ENCODE measurements around the gene U2AF2.

The U2AF2 gene

DNA sequence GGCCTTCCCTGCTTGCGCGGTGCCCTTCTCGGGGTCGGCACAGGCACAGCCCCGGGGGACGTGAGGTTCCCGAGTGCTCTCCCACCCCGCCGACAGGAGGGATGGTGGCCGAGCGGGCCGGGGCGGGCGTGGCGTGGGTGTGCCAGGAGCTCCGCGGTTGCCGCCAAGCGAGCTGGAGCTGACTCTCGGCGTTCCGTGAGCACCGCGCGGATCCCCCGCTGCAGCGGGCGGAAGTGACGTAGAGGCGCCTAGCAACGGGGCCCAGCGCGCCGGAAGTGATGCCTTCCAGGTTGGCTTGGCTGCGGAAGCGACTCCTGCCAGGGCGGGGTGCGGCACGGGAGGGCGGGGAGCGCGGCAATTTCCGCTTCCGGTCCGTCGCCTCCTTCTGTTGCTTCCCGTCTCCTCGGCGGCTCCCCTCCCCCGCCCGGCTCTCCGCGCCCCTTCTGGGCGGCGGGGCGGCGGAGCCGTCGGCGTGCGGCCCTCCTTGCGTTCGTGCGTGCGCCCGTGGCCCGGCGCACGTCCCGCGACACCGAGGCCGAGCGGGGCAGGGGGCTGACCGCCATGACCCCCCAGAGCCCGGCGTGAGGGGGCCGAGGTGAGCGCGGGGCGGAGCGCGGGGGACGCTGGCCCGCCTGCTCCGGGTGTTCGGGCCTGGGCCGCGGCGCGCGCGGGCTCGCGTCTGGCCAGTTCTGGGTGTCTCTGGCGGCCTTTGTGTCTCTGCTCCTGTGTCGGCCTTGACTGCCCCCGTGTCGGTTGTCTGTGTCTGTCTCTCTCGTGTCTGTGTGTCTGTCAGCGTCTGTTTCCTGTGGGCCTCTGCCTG lies 20.2 kb downstream of the U2AF2 start, which contains the start of gene EPN1:
TSS of gene EPN1 (plus strand) at position 386 of the 820 bp plus-strand sequence. CDS start 3,402 bp downstream, outside the sequence.
- DNase-seq (ENCODE audit: low read depth, low spot score), result peak; percentile 98

DNA sequence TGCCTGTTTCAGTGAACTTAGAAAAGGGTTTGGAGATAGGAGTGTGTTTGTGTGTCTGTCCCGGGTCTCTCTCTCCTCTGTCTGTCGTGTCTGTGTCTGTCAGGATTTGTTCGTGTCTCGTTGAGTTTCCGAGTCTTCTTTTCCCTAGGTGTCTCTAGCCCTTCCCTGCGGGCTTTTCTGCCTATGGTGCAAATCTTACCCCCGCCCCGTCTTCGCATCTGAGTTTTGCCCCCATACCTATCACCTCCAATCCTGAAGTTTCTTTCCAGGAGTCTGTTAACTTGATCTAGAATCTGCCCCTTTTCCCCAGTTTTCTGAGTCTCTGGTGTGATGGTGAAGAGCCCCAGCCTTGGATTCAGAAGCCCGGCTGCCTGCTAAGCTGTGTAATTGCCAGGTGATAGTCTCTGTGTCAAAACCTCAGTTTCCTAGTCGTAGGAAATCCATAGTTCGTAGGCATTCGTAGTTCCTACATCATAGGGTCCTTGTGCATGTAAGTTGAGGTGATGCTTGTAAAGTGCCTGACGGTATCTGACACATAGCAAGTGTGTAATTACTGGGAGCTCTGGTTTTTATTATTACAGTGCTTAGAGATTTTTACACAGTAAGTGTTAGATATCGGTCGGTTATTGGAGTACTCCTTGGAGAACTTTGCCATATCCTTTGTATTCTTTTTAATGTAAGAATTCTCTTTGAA lies 21.0 kb downstream of the U2AF2 start:
- no peak for DNase-seq (ENCODE audit: low read depth, low spot score)

DNA sequence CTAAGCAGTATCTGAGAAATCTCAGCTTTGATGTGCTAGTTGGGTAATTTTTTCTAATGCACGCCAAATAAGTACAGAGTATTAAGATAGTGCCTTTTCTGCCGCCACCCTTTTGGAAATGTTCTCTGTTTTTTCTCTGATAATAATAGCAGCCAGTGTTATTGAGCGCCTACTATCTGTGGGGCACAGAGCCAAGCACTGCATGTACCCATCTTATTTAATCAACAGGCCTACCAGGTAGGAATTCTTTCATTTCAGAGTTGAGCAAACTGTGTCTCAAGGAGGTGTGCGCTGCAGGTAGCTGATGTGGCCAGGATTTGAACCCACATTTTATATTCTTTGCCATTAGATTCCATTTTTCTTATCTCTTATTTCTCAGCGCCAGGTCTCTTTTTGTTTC lies 21.5 kb downstream of the U2AF2 start:
- DNase-seq (ENCODE audit: low read depth, low spot score), result no peak

DNA sequence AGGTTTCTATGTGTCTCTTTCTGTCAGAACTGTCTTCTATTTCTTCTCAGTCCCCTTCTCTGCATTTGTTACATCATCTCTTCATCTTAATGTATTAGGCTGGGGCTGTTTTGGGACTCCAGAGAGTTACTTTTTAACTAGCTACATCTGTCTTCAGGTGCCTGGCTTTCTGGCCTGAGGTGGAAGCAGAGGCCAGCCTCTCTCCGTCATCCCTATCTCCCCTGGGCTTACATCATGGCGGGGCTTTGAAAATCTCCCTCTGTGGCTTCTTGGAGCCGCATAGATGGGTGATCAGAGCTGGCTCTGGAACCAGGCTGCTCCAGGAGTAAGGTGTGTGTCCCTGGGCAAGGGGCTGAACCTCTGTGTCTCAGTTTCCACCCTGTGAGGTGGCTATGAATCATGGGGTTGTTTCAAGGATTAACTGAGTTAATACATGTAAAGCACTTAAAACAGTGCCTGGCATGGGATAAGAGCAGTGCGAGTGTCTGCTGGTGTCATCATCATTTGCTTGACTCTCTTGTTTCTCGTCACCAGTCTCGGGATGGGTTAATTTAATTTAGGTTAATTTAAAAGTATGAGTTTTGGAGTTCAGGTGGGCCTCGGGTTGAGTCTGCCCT lies 22.2 kb downstream of the U2AF2 start:
- no peak for DNase-seq (ENCODE audit: low read depth, low spot score)

DNA sequence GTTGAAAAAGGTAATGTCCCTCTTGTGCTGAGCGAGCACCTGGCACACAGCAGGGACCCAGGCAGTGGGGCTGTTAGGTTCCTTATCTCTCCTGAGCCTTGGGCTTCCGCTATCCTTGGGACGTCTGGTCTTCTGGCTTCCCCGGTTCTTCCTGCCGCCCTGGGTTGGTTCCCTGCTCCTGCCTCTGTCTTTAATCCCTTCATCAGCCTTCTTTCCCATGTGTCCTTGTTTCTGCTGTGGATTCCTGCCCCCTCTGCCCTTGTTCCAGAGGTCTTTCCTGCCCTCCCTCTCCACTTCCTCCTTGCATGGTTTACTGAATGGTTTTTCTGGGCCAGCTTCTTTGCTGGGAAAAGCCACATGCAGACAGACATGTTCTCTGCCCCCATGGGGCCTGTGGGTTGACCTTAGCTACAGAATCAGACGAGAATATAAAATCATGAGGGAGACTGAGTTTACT lies 22.8 kb downstream of the U2AF2 start:
- no peak for DNase-seq (ENCODE audit: low read depth, low spot score)

DNA sequence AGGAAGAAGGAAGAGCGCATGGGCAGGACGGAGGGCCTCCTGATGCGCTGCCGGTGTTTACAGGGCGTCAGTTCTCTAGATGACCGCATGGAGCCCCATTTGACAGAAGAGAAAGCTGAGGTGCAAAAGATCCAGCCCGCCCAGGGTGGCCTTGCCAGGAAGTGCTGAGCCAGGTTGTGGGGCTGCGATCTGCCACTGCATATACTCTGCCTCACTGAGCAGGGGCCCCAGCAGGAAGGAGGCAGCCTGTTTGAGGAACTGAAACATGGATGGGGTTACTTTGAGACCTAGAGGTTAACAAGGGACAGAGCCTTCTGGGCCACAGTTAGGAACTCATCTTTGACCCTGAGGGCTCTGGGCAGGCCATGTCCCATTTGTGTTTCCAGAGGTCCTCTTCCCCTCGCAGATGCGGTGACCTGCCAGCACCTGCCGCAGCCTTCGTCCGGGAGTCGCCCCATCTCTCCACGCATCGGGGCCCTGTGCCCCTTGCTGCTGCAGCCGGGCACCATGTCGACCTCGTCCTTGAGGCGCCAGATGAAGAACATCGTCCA lies 23.4 kb downstream of the U2AF2 start:
- no peak for DNase-seq (ENCODE audit: low read depth, low spot score)

DNA sequence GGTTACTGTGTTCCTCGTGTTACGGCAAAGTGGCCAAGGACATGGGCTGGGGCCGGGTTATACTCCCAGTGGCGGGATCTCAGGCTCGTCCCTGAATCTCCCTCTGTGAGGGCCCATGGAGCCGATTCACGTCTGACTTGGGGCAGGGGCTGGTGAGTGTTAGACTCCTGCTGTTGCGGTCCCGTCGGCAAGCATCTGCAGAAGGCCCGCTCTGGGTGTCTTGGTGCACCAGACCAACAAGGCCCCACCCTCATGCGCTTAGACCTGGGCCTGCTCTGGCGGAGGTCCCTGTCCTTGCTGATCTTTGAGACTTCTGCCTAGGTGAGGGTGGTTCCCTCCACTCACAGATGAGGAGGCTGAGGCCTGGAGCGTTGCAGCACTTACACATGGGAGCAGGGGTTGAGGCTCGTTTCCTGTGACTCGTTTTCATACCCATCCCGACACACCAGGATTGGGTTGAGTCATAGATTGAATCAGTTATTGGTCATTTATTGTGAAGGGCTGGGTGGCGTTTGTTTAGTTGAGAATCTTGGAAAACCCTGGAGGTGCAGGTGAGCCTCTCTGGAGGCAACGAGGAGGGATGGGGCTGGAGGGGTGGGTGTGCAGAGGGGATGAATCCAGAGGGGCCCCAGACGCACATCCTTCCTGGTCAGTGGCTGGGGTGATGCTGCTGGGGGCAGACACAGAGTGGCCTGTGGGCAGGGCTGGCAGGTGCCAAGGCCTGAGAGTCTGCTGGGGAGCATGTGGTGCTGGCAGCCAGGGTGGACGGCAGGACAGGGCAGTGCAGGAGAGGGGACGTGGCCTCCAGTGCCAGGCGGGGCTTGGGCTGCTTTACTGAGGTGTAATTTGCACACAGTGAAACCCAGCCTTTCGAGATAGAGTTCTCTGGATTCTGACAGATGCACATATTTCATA lies 24.8 kb downstream of the U2AF2 start:
- DNase-seq (ENCODE audit: low read depth, low spot score), result no peak

DNA sequence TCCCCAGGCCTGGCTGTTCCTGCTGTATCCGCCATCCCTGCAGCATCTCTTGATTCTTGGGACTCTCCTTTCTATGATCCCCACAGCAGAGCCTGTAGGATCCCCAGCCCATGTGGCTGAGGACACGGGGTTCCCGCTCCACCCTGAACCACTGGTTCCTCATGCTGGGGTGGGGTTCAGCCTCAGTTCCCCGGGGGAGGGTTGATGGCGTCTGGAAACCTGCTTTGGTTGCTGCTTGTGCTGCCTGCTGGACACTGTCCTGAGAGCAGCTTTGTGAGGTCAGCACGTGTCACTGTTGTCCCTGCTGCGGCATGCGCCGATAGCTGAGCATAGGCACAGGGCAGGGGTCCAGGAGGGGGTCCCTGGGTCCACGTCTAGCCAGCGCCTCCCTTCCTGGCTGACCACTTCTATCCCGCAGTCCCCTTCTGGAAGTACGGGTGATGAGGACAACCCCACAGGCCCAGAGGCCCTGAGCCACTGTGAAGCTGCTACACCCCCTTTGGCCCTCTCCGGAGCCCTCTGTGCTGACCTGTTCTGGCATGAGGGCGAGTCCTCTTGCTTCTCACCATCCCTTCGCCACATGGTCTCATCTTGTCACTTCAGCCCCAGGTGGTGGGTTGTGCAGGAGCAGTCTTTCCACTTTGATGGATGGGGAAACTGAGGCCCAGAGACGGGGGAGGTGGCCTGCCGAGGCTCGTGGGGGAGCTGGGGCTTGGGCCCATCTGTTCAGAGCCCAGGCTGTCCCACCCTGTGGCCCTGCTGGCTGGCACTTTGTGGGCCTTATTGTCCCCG lies 25.7 kb downstream of the U2AF2 start:
- no peak for DNase-seq (ENCODE audit: low read depth, low spot score)

DNA sequence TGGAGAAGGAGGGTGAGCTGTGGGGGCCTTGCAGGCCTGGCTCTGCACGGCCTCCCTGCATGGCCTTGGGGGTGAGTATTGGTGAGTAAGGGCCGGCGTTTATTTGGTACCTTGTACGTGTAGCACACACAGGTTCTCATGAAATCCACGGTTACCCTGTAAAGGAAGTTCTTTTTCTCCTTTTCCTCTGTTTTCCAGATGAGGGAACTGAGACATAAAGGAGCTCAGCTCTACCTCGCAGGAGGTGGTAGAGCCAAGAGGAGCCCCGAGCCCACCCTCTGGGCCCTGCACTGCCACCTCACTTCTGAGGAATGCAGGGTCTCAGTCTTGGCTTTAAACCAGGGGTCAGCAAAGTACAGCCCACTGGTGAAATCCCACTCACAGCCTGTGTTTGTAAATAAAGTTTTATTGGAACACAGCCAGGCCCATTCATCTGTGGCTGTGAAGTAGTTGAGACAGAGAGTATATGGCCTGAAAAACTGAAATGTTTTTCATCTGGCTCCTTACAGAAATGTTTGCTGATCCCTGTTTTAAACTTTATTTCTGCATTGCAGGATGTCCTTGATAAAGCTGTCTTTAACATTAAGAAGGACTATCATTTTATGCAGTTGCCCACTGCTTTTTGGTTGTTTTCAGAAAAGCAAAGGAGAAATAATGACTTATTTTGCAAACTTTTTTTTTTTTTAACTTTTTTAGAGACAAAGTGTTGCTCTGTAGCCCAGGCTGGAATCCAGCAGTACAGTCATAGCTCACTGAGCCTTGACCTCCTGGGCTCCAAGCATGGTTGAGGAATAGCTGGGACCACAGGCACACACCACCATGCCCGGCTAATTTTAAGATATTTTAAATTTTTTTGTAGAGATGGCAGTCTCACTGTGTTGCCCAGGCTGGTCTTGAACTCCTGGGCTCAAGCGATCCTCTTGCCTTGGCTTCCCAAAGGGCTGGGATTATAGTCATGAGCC lies 26.6 kb downstream of the U2AF2 start:
- peak; percentile 42 for DNase-seq (ENCODE audit: low read depth, low spot score)

DNA sequence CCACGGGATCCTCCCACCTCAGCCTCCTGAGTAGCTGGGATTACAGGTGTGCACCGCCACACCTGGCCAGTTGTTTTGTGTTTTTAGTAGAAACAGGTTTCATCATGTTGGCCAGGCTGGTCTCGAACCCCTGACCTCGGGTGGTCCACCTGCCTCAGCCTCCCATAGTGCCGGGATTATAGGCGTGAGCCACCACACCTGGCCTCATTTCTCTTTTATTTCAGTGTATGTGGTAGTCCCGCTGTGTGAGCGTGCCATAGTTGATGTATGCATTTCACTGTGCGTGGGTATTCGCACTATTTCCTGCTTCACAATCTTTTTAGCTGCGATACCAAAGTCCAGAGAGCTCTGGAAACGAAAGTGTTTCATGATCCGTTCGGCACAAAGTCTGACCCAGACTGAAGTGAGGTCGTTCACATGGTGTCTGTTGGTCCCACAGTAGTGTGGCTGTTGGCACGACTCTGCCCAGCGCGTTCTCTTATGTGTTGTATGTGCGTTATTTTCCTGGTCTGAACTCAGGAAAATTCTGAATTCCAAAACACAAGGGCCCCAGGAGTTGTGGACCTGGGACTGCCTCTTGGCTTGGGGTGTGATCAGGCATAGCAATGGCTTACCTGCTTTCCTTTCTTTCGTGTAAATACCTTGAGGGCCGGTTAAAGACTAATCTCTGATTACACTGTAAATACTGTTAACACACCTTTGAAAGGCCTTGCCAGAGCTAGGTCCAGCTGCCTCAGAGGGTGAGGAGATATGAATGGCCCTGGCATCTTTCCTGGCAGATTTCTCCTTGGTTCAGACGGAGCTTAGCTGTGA lies 28.8 kb downstream of the U2AF2 start:
- no peak for DNase-seq (ENCODE audit: low read depth, low spot score)

DNA sequence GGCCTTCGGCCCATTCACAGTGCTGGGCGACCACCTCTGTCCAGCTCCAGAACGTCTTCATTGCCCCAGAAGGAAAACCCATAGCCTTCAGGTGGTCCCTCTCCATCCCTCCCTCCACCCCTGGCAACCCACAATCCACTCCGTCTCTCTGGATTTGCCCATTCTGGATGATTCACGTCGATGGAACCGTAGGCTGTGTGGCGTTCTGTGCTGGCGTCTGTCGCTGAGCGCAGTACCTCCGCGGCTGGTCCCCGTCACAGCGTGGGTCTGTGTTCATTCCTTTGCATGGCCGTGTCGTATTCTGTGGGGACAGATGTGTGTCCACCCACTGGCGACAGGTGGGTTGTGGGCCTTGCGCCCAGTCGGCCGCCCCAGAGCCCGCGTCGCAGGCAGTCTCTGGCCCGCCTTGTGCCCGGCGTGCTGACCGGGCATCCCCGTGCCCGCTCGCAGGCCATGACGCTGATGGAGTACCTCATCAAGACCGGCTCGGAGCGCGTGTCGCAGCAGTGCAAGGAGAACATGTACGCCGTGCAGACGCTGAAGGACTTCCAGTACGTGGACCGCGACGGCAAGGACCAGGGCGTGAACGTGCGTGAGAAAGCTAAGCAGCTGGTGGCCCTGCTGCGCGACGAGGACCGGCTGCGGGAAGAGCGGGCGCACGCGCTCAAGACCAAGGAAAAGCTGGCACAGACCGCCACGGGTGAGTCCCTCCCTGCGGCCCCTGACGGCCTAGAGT lies 30.3 kb downstream of the U2AF2 start:
- DNase-seq (ENCODE audit: low read depth, low spot score), result no peak

DNA sequence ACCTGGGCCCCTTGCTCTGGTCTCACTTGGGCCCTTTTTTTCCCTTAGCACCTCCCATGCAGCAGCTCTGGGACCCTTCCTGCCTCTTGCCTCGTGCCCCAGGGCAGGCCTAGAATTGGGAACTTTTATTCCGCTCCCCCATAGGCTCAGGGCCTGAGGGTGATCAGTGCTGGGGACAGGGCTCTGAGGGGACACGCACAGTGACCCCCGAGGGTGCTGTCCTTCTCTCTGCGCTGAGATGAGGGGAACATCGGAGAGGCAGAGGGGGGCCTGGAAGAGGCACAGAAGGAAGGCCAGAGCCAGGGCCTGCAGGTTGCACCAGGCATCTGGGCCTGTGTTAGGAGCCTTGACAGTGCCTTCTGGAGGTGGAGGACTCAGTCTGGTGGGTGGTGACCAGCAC lies 30.9 kb downstream of the U2AF2 start:
- no peak for DNase-seq (ENCODE audit: low read depth, low spot score)

DNA sequence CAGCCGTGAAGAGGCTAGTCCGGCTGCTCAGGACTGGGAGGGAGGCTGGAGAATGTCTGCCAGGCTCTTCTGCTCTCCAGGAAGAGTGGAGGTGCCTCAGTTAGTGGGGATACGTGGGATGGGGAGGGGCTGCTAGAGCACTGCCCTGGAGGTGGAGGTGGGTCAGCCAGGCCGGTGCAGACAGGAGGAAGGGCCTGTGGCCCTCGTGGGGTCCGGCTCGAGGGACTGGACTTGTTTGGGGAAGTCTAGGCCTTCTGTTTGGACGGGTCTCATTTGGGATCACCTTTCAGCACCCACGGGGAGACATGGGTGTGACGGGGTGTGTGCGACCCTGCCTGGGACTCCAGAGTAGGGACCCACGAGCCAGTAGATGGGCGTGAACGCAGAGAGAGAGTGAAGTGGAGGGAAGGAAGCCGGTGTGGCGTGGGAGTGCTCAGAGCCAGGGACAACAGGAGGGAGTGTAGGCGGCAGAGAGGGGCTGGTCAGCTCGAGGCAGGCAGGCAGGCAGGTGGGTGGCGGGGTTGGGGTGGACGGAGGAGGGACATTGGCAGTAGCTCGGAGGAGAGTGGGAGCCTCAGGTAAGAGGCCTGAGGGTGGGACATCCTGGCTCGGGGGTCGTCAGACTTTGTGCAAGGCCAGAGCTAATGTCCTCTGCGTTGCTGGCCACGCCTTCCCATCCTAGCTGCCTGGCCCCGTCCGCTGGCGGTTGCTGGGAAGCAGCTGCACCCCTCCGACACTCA lies 31.6 kb downstream of the U2AF2 start:
- no peak for DNase-seq (ENCODE audit: low read depth, low spot score)

DNA sequence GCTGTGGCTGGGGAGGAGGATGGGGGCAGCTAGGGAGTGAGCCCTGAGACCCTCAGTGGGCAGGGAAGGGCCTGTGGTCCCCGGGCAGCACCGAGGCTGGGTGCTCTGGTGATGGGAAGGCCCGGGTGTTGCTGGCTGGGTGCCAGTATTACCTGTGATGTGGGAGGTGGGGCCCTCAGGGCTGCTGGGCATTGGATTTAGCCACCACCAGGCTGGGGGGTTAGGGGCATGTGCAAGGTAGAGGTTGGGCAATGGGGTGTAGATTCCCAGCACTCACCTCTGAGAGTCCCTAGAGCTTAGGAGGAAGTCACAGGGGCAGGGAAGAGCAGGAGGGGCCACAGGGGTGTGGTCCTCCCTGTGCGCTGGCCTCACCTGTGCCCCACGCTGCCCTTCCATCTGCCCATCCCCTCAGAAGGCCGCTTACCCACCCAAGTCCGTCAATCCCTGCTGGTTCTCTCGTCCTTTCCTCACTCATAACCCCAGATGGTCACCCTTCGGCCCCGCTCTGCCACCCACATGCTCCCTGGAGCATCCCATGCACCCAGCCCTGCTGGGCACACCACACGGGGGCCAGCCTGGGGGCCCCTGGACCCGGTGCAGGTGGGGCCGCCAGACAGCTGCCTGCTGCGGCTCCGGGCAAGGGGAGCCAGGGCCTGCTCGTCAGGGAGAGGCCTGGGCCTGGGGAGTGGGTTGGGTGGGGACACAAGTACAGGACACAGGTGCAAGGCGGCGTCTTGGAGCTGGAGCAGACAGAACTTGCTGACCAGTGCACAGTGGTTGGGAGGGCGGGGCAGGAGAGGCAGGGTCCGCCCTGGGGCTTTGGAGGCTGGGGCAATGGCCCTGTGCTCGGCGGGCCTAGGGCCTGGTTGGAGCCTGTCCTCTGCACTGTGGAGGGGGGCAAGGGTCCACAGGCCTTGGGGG lies 32.7 kb downstream of the U2AF2 start:
- no peak for DNase-seq (ENCODE audit: low read depth, low spot score)

DNA sequence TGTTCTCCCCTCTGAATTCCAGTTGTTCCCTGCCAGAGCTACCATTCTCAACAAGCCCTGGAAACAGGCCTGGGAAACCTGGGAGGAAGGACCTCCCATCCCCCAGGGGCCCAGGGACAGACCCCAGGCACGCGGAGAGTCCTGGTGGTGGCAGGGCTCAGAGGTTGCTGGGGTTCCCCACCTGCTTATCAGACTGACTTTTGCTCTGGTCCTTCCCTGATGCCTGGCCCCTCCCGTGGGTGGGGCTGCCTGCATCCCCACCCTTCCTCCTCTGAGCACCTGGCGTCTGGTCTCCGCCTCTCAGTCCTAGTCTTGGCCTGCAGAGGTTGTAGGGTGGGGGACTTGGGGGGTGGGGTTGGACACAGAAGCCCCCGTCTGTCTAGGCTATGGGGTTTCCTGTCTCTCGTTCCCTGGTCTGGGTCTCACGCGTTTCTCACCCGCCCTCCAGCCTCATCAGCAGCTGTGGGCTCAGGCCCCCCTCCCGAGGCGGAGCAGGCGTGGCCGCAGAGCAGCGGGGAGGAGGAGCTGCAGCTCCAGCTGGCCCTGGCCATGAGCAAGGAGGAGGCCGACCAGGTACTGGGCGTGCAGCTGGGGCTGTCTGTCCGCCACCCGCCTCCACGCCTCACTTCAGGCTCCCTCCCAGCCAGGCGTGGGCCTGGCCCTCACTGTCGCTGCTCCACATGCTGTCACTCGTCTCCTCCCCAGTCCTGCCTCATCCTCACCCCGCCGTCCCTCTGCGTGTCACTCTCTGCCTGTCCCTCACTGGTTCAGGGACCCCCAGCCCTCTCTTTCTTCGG lies 33.8 kb downstream of the U2AF2 start:
- DNase-seq (ENCODE audit: low read depth, low spot score), result no peak

Measured in astrocyte of the hippocampus (primary cell).